Osteoblast (primary cell): Measurements from ENCODE around the gene HIPK3. TPM values are rescaled to one million over a fixed set of nuclear protein-coding genes. Genes with fewer than 3 reads are reported as not detected.

Experiments used
- DNase-seq: peaks from one replicate; pipeline ENCODE4 v3.0.0; 2011; ENCODE audit warnings: low spot score, mixed read lengths; ENCODE audit not compliant: insufficient read length; ENCODE audit errors: missing footprints
- H2AFZ ChIP-seq: 2 replicates; pipeline ENCODE4 v1.6.0; 2011; ENCODE audit warnings: mild to moderate bottlenecking, low read length
- H3K27ac ChIP-seq: 2 replicates; pipeline ENCODE4 v1.5.1; 2011; ENCODE audit warnings: mild to moderate bottlenecking, low read depth, low read length, moderate library complexity
- H3K27me3 ChIP-seq: 2 replicates; pipeline ENCODE4 v1.6.0; 2012; ENCODE audit warnings: mild to moderate bottlenecking, control low read depth, inconsistent platforms, low read length, moderate library complexity; ENCODE audit not compliant: insufficient read depth
- H3K36me3 ChIP-seq: 2 replicates; pipeline ENCODE4 v1.5.1; 2011; ENCODE audit warnings: mild to moderate bottlenecking, low read length, control low read depth, moderate library complexity; ENCODE audit not compliant: insufficient read depth
- H3K4me1 ChIP-seq: 2 replicates; pipeline ENCODE4 v1.5.1; 2011; ENCODE audit warnings: mild to moderate bottlenecking, low read length, control low read depth, moderate library complexity; ENCODE audit not compliant: insufficient read depth
- H3K4me2 ChIP-seq: 2 replicates; pipeline ENCODE4 v1.6.0; 2011; ENCODE audit warnings: mild to moderate bottlenecking, low read length; ENCODE audit not compliant: insufficient read depth
- H3K4me3 ChIP-seq: fragments of 200-600 bp; sonication (generic); 3 replicates; pipeline ENCODE4 v1.5.1; 2012; ENCODE audit warnings: mild to moderate bottlenecking, low read length, inconsistent platforms; ENCODE audit not compliant: insufficient read depth
- H3K79me2 ChIP-seq: 2 replicates; pipeline ENCODE4 v1.6.0; 2012; ENCODE audit warnings: mild to moderate bottlenecking, low read length, control low read depth, inconsistent platforms; ENCODE audit not compliant: insufficient read depth
- H3K9me3 ChIP-seq: 2 replicates; pipeline ENCODE4 v1.5.1; 2011; ENCODE audit warnings: low read depth, low read length, control low read depth
- H4K20me1 ChIP-seq: 2 replicates; pipeline ENCODE4 v1.6.0; 2012; ENCODE audit warnings: mild to moderate bottlenecking, low read length, control low read depth; ENCODE audit not compliant: insufficient read depth
- CTCF ChIP-seq: IDR thresholded peaks from 2 replicates; pipeline ENCODE4 v1.5.1; 2011; ENCODE audit warnings: mild to moderate bottlenecking, low read depth, low read length, moderate library complexity; ENCODE audit errors: extremely low read depth
- total RNA-seq: library from RNA; depleted of rRNA; stranded (reverse); fragments of >200 nt; gene quantifications from 2 replicates; pipeline ENCODE4 v1.2.3, GENCODE V29; 2012

The HIPK3 gene
- total RNA-seq, 1 donor = 195 TPM

GRCh38 chr11:33375236-33375635 lies 118.1 kb downstream of the HIPK3 start:
- no peak for TF ChIP-seq CTCF
- Histone ChIP-seq H4K20me1 (no peaks in the 10 kb centered on the region), H3K4me3 (peak overlapping the region; percentile 77), H3K27ac (no peak overlapping the region), H3K36me3 (no peaks in the 10 kb centered on the region), H2AFZ (peak overlapping the region; percentile 86), H3K4me1 (peaks cover 35% of the 10 kb centered on the region), H3K79me2 (peaks cover 32% of the 10 kb centered on the region), H3K9me3 (no peaks in the 10 kb centered on the region), H3K4me2 (peak overlapping the region; percentile 80), H3K27me3 (no peaks in the 10 kb centered on the region)
- DNase-seq = no peak

GRCh38 chr11:33375688-33376311 lies 118.6 kb downstream of the HIPK3 start, which contains the start of gene KIAA1549L:
KIAA1549L (plus strand) TSS chr11:33376108.
- TF ChIP-seq CTCF = no peak
- no peaks in the 10 kb centered on the region for H3K36me3 ChIP-seq
- H3K4me2 ChIP-seq = peak within 1 kb of the TSS; percentile 90
- no peaks in the 10 kb centered on the region for H3K27me3 ChIP-seq
- peaks cover 35% of the 10 kb centered on the region for H3K4me1 ChIP-seq
- H4K20me1 ChIP-seq = no peaks in the 10 kb centered on the region
- peak within 1 kb of the TSS; percentile 86 for H2AFZ ChIP-seq
- H3K27ac ChIP-seq = no peak within 1 kb of the TSS
- H3K9me3 ChIP-seq = no peaks in the 10 kb centered on the region
- peak; percentile 87 for DNase-seq
- H3K79me2 ChIP-seq = peaks cover 37% of the 10 kb centered on the region
- H3K4me3 ChIP-seq = peak within 1 kb of the TSS; percentile 77

- peaks cover 27% of the 10 kb centered on the region for H3K4me1 ChIP-seq
- H3K36me3 ChIP-seq = no peaks in the 10 kb centered on the region
- H3K4me2 ChIP-seq = peak overlapping the region; percentile 90
- peak; percentile 90 for DNase-seq
- H4K20me1 ChIP-seq = no peaks in the 10 kb centered on the region
- no peaks in the 10 kb centered on the region for H3K27me3 ChIP-seq
- H3K9me3 ChIP-seq = no peaks in the 10 kb centered on the region
- H3K27ac ChIP-seq = no peak overlapping the region
- peak overlapping the region; percentile 76 for H2AFZ ChIP-seq
- H3K4me3 ChIP-seq = peak overlapping the region; percentile 77
- peaks cover 45% of the 10 kb centered on the region for H3K79me2 ChIP-seq
- no peak for TF ChIP-seq CTCF
Measured at GRCh38 chr11:33376331-33377310, 119.4 kb downstream of the HIPK3 start.
